Heart right ventricle (tissue), 16 donors: Measurements from ENCODE around the gene SYNE3. TPM values are rescaled to one million over a fixed set of nuclear protein-coding genes. Genes with fewer than 3 reads are reported as not detected.
A peak's percentile ranks its signal among the peaks of the same experiment; 100 is the strongest.

Experiments used
- ATAC-seq, 8 donors: fragments of 200-7000 bp; cut with Tn5 transposase; one replicate each; pipeline ENCODE4 v1.9.1; 2020; ENCODE audit warnings: mild to moderate bottlenecking in 8 of 8, moderate library complexity in 8 of 8, moderate number of reproducible peaks in 1 of 8
- DNase-seq, 2 donors: peaks; one replicate each; pipeline ENCODE4 v3.0.0-alpha.2; 2020
- H3K27ac ChIP-seq, 10 donors: fragments of 200-600 bp; sonication (generic) in 2 of 10; one replicate each; pipeline versions ENCODE4 v1.5.0 to v1.8.0; 2020 to 2022; ENCODE audit warnings: mild to moderate bottlenecking in 3 of 10
- H3K27me3 ChIP-seq, 7 donors: fragments of 200-600 bp; one replicate each; pipeline ENCODE4 v1.8.0; 2021 to 2022; ENCODE audit warnings: mild to moderate bottlenecking in 2 of 7
- H3K36me3 ChIP-seq, 9 donors: fragments of 200-600 bp; sonication (generic) in 1 of 9; one replicate each; pipeline versions ENCODE4 v1.5.0 to v1.8.0; 2020 to 2022; ENCODE audit warnings: mild to moderate bottlenecking in 2 of 9
- H3K4me1 ChIP-seq, 9 donors: fragments of 200-600 bp; sonication (generic) in 1 of 9; one replicate each; pipeline versions ENCODE4 v1.5.0 to v1.8.0; 2020 to 2022; ENCODE audit warnings: mild to moderate bottlenecking in 4 of 9
- H3K4me3 ChIP-seq, 10 donors: fragments of 200-600 bp; sonication (generic) in 2 of 10; one replicate each; pipeline versions ENCODE4 v1.5.0 to v1.8.0; 2020 to 2022; ENCODE audit warnings: mild to moderate bottlenecking in 7 of 10, moderate library complexity in 2 of 10
- H3K9me3 ChIP-seq, 11 donors: fragments of 200-600 bp in 10 of 11; sonication (generic) in 2 of 11; one replicate each; pipeline versions ENCODE4 v1.5.0 to v1.8.0; 2013 to 2022; ENCODE audit warnings: mild to moderate bottlenecking in 2 of 11, control low read depth in 1 of 11, moderate library complexity in 1 of 11
- CTCF ChIP-seq, 9 donors: fragments of 200-600 bp; sonication (generic) in 2 of 9; IDR thresholded peaks; one replicate each; pipeline versions ENCODE4 v1.5.0 to v1.8.0; 2021 to 2022; ENCODE audit warnings: antibody characterized with exemption in 9 of 9, mild to moderate bottlenecking in 5 of 9, moderate library complexity in 1 of 9
- whole genome bisulfite sequencing, 2 donors: extraction: QIAGEN DNeasy Blood & Tissue Kit; methylation state at CpG; one replicate each; pipeline ENCODE4 v1.1.7; 2013; ENCODE audit warnings: inconsistent platforms in 1 of 2; 5-methylcytosine and 5-hydroxymethylcytosine counted together
- intact Hi-C, 10 donors: fragments of 100-400 bp; cut with DNase I; formaldehyde crosslinking; loops; one replicate each; pipeline versions ENCODE4 v1.11.1 to v1.14.2; 2022
- polyA plus RNA-seq, 2 donors: library from polyadenylated mRNA; stranded (reverse); fragments of 200-250 nt; gene quantifications; one replicate each; pipeline ENCODE4 v1.2.3, GENCODE V29; 2013
- total RNA-seq, 10 donors: library from RNA; stranded (reverse); fragmentation: NEBNext Ultra II Directional in 3 of 10; extraction: Animal tissue kit (Norgen Biotek cat#: 25700) in 3 of 10; gene quantifications; one replicate each; pipeline versions ENCODE4 v1.2.1 to v1.2.4, GENCODE V29; 2021 to 2023
- donor health status: Arrhythmogenic right ventricular cardiomyopathy.
- donor health status: ischemic (EF 13 %, LVEDD 7.1; RV severe dilation, severe dysfunction).
- donor health status: healthy with polysubstance abuse.
- donor health status: DM: no; HTN: yes; CAD: no.
- donor health status: DM: no; HTN: no; CAD: no.
- donor health status: ischemic (EF 25% LVEDD 6.9; RV normal size, moderate dysfunction).
- donor health status: ischemic (EF 25% LVEDD 5.7; RV mildly dilated, moderate dysfunction).
- donor health status: healthy.
- donor health status: DM: yes; HTN: yes; CAD: no.
- donor health status: Ischemic cardiomyopathy.
- donor health status: ischemic (EF 35%, LVEDD 5.7; RV mildly dilated, moderate dysfunction).
- donor health status: nonischemic (EF 11% LVEDD 7.7; RV severe dilation, severe dysfunction).
- donor health status: DM: yes; HTN: yes; CAD: no.
- donor health status: PGD.
- donor health status: ischemic (EF 29% LVEDD 5.4; RV normal size, mild dysfunction).
- donor health status: nonischemic (EF 23%, LVEDD 6.1; RV moderate dilation, normal function).

Gene SYNE3
- total and polyA plus RNA-seq, 12 donors: 1.5 to 15.4 (median 8.8) TPM

GRCh38 chr14:95489214-95490137 is 27.0 kb downstream of the SYNE3 start:
- Histone ChIP-seq H3K27ac (peak overlapping the region in 7 of 10 donors; percentile 19 to 66 (median 48)), H3K9me3 (peaks cover 0 to 6% (median 0%) of the 10 kb centered on the region in 11 donors), H3K36me3 (peaks cover 0 to 3% (median 0%) of the 10 kb centered on the region in 9 donors), H3K27me3 (no peaks in the 10 kb centered on the region), H3K4me1 (peaks cover 10 to 38% (median 26%) of the 10 kb centered on the region in 9 donors), H3K4me3 (no peak overlapping the region)
- intact Hi-C loops: loop anchor here in 1 of 10 donors (5.0 kb wide), 1 partner anchor 33 kb away; no protein-coding TSS in a partner anchor
- ATAC-seq (no peak), DNase-seq (no peak)
- 81 to 82% methylated on average over 9 of the region's 9 CpGs for WGBS, 2 donors
- TF ChIP-seq CTCF (IDR thresholded peaks at IDR 0.05): no peak

DNA sequence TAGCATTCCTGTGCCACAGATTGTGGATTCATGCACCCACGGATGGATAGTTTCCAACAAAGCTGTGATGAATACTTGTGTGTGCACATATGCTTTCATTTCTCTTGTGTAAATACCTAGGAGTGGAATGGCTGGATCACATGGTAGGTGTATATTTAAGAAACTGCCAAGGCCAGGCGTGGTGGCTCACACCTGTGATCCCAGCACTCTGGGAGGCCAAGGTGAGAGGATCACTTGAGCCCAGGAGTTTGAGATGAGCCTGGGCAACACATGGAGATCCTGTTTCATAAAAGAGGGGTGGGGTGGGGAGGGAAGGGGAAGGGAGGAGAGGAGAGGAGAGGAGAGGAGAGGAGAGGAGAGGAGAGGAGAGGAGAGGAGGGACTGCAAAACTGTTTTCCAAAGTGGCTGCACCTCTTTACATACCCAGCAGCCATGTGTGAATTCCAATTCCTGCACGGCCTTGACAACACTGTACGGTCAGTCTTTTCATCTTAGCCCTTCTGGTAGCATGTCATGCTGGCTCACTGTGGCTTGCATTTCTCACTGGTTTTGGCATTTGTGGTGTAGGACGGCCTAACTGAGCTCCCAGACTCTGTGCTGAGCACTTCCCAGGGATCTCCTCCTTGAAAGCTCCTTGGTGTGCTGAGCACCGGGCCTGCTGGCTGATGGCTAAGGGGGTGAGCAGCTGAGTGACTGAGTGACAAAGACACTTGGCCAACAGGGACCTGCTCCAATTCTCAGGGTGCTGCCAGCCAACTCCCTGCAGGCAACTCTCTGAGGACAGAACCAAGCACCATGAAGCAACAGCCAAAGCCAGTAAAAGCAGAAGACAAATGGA is 27.9 kb downstream of the SYNE3 start:
- Histone ChIP-seq H3K4me3 (no peak overlapping the region), H3K4me1 (peaks cover 17 to 45% (median 34%) of the 10 kb centered on the region in 9 donors), H3K27ac (peak overlapping the region in 7 of 10 donors; percentile 19 to 66 (median 48)), H3K36me3 (peaks cover 0 to 3% (median 0%) of the 10 kb centered on the region in 9 donors), H3K27me3 (no peaks in the 10 kb centered on the region), H3K9me3 (peaks cover 0 to 6% (median 0%) of the 10 kb centered on the region in 11 donors)
- DNase-seq: no peak
- ATAC-seq: peak in 7 of 8 donors; percentile 27 to 73 (median 62)
- WGBS, 2 donors: 74 to 79% methylated on average over 6 of the region's 6 CpGs
- intact Hi-C loops: loop anchor here in 1 of 10 donors (5.0 kb wide), 1 partner anchor 34 kb away; no protein-coding TSS in a partner anchor
- no peak for TF ChIP-seq CTCF (IDR thresholded peaks at IDR 0.05)

DNA sequence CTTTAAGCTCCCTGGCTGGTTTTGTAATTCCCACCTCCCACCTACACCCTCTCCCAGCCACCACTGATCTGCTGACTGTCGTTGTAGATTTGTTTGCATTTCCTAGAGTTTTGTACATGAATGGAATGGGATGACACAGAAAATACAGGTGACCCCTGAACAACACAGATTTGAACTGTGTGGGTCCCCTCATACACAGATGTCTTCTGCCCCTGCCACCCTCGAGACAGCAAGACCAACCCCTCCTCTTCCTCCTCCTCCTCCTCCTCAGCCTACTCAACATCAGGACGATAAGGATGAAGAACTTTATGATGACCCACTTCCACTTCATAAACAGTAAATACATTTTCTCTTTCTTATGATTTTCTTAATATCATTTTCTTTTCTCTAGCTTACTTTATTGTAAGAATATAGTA is 28.8 kb downstream of the SYNE3 start:
- peaks cover 0 to 3% (median 0%) of the 10 kb centered on the region in 9 donors for H3K36me3 ChIP-seq
- no peak overlapping the region for H3K4me3 ChIP-seq
- no peaks in the 10 kb centered on the region for H3K27me3 ChIP-seq
- ATAC-seq (no peak), DNase-seq (no peak)
- 68 to 69% methylated on average over 3 of the region's 3 CpGs for WGBS, 2 donors
- intact Hi-C loops: loop anchor here in 1 of 10 donors (5.0 kb wide), 1 partner anchor 35 kb away; no protein-coding TSS in a partner anchor
- H3K27ac ChIP-seq: no peak overlapping the region
- H3K9me3 ChIP-seq: peaks cover 0 to 6% (median 0%) of the 10 kb centered on the region in 11 donors
- no peak for TF ChIP-seq CTCF (IDR thresholded peaks at IDR 0.05)
- H3K4me1 ChIP-seq: peaks cover 23 to 54% (median 44%) of the 10 kb centered on the region in 9 donors
